ENCODE results near the gene USP5. TPM values are rescaled to one million over a fixed set of nuclear protein-coding genes. Genes with fewer than 3 reads are reported as not detected.
"Not testable (repeated sequence)": the region's sequence is repeated elsewhere in the genome, so short reads cannot be mapped to it uniquely, and the experiment has no call there.

USP5 gene
- total and polyA plus RNA-seq, 2 experiments from 2014 or later, result 73.2 to 96.2 TPM

- H3K36me3 ChIP-seq (ENCODE audit: low read depth), result no peaks in the 10 kb centered on the region; the same call in 1 of the 2 replicates
- no peak overlapping the region for H3K4me2 ChIP-seq (ENCODE audit: unreplicated experiment)
- no peaks in the 10 kb centered on the region for H3K27me3 ChIP-seq (replicated peaks; ENCODE audit: insufficient read depth)
- H2AFZ ChIP-seq, result no peak overlapping the region
- H3K9me2 ChIP-seq (ENCODE audit: insufficient read depth), result no peaks in the 10 kb centered on the region
- no peaks in the 10 kb centered on the region for H4K20me1 ChIP-seq (ENCODE audit: insufficient read depth)
- H3K9ac ChIP-seq, result no peak overlapping the region
- no peaks in the 10 kb centered on the region for H3K79me2 ChIP-seq (ENCODE audit: insufficient read depth)
- no peaks in the 10 kb centered on the region for H3K9me3 ChIP-seq (ENCODE audit: low read depth)
- no peak overlapping the region for H3K4me3 ChIP-seq
- no peak for TF ChIP-seq EZH2phosphoT487 (IDR thresholded peaks at IDR 0.05; ENCODE audit: insufficient read depth, low read depth)
- no peak for TF ChIP-seq EZH2 (IDR thresholded peaks at IDR 0.05; ENCODE audit: insufficient read depth, poor library complexity, severe bottlenecking)
- no peak overlapping the region for H3K27ac ChIP-seq
- in situ Hi-C loops (cut with MboI), result no loop called here
- no peaks in the 10 kb centered on the region for H3K4me1 ChIP-seq (ENCODE audit: insufficient read depth)
- DNase-seq, result no peak
- H3F3A ChIP-seq (ENCODE audit: insufficient read depth), result 0 out of 2 replicates have a peak, but pooled peaks cover under 1% of the 10 kb centered on the region
- 90 to 92% methylated on average over 5 of the region's 5 CpGs for WGBS, 2 experiments (ENCODE audit: low coverage in 1 of 2, low lambda C conversion rate in 2 of 2, missing lambda C conversion rate in 2 of 2)
Observed at GRCh38 chr12:6883252-6883651, 31.3 kb downstream of the USP5 start.

DNA sequence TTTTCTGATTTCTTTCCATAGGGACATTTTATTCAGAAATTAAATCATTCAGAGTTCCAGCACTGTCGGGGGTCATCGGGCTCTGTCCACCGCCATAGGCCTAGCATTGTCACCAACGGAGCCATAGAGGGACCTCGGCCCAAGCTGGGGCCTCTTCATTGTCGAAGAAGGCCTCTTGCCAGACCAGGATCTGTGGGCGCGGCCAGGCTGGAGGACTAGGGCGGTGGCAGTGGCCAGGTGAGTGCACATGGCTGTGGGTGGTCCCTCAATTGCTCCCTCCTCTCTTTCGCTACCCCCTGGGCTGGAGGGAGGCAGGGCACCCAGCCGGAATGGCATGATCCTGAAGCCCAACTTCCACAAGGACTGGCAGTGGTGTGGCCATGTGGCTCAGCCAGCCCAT is 31.7 kb downstream of the USP5 start:
- Histone ChIP-seq H3K36me3 (ENCODE audit: low read depth) (no peaks in the 10 kb centered on the region; the same call in 1 of the 2 replicates), H3K4me3 (no peak overlapping the region), H3K27ac (no peak overlapping the region), H3K9ac (no peak overlapping the region), H3K9me3 (ENCODE audit: low read depth) (no peaks in the 10 kb centered on the region), H3K4me2 (ENCODE audit: unreplicated experiment) (no peak overlapping the region), H3F3A (ENCODE audit: insufficient read depth) (0 out of 2 replicates have a peak, but pooled peaks cover 4% of the 10 kb centered on the region), H3K27me3 (replicated peaks; ENCODE audit: insufficient read depth) (no peaks in the 10 kb centered on the region), H3K4me1 (ENCODE audit: insufficient read depth) (no peaks in the 10 kb centered on the region), H3K9me2 (ENCODE audit: insufficient read depth) (no peaks in the 10 kb centered on the region), H3K79me2 (ENCODE audit: insufficient read depth) (no peaks in the 10 kb centered on the region), H4K20me1 (ENCODE audit: insufficient read depth) (no peaks in the 10 kb centered on the region), H2AFZ (no peak overlapping the region)
- WGBS, 2 experiments (ENCODE audit: low coverage in 1 of 2, low lambda C conversion rate in 2 of 2, missing lambda C conversion rate in 2 of 2), result 94 to 96% methylated on average over 11 of the region's 11 CpGs
- in situ Hi-C loops (cut with MboI), result no loop called here
- DNase-seq, result no peak
- TF ChIP-seq EZH2 (IDR thresholded peaks at IDR 0.05; ENCODE audit: insufficient read depth, poor library complexity, severe bottlenecking) (no peak), EZH2phosphoT487 (IDR thresholded peaks at IDR 0.05; ENCODE audit: insufficient read depth, low read depth) (no peak)

- Histone ChIP-seq H3K27me3 (replicated peaks; ENCODE audit: insufficient read depth) (no peaks in the 10 kb centered on the region), H3F3A (ENCODE audit: insufficient read depth) (0 out of 2 replicates have a peak, but pooled peaks cover 4% of the 10 kb centered on the region), H3K27ac (no peak overlapping the region), H3K4me1 (ENCODE audit: insufficient read depth) (no peaks in the 10 kb centered on the region), H3K36me3 (ENCODE audit: low read depth) (no peaks in the 10 kb centered on the region; the same call in 1 of the 2 replicates), H2AFZ (no peak overlapping the region), H3K9me3 (ENCODE audit: low read depth) (no peaks in the 10 kb centered on the region), H3K9me2 (ENCODE audit: insufficient read depth) (no peaks in the 10 kb centered on the region), H3K79me2 (ENCODE audit: insufficient read depth) (no peaks in the 10 kb centered on the region), H3K4me3 (no peak overlapping the region), H3K4me2 (ENCODE audit: unreplicated experiment) (no peak overlapping the region), H4K20me1 (ENCODE audit: insufficient read depth) (no peaks in the 10 kb centered on the region), H3K9ac (no peak overlapping the region)
- 71 to 79% methylated on average over 22 of the region's 22 CpGs for WGBS, 2 experiments (ENCODE audit: low coverage in 1 of 2, low lambda C conversion rate in 2 of 2, missing lambda C conversion rate in 2 of 2)
- in situ Hi-C loops (cut with MboI), result no loop called here
- no peak for DNase-seq
- TF ChIP-seq EZH2 (IDR thresholded peaks at IDR 0.05; ENCODE audit: insufficient read depth, poor library complexity, severe bottlenecking), result no peak
- no peak for TF ChIP-seq EZH2phosphoT487 (IDR thresholded peaks at IDR 0.05; ENCODE audit: insufficient read depth, low read depth)
Observed at GRCh38 chr12:6884539-6884938, 32.6 kb downstream of the USP5 start.

DNA sequence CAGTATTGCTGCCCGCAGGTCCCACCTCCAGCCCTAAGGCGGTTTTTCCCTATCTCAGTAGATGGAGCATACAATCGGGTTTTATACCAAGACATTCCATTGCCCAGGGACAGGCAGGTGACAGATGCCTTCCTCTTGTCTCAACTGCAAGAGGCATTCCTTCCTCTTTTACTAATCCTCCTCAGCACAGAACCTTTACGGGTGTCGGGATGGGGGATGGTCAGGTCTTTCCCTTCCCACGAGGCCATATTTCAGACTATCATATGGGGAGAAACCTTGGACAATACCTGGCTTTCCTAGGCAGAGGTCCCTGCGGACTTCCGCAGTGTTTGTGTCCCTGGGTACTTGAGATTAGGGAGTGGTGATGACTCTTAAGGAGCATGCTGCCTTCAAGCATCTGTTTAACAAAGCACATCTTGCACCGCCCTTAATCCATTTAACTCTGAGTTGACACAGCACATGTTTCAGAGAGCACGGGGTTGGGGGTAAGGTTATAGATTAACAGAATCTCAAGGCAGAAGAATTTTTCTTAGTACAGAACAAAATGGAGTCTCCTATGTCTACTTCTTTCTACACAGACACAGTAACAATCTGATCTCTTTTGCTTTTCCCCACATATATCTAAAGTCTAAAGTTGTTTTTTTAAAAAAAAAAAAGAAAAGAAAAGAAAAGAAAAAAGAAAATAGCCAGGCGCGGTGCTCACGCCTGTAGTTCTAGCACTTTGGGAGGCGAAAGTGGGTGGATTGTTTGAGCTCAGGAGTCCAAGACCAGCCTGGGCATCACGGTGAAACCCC is 34.5 kb downstream of the USP5 start:
- H3F3A ChIP-seq (ENCODE audit: insufficient read depth), result peaks cover 17% of the 10 kb centered on the region
- H3K4me1 ChIP-seq (ENCODE audit: insufficient read depth); H3K4me2 ChIP-seq (ENCODE audit: unreplicated experiment); H3K27ac ChIP-seq; H3K4me3 ChIP-seq; H3K9ac ChIP-seq; in situ Hi-C loops (cut with MboI); H3K36me3 ChIP-seq (ENCODE audit: low read depth); H3K9me2 ChIP-seq (ENCODE audit: insufficient read depth); H2AFZ ChIP-seq; H4K20me1 ChIP-seq (ENCODE audit: insufficient read depth); DNase-seq; H3K9me3 ChIP-seq (ENCODE audit: low read depth); H3K79me2 ChIP-seq (ENCODE audit: insufficient read depth); H3K27me3 ChIP-seq (replicated peaks; ENCODE audit: insufficient read depth): not testable (repeated sequence)
- WGBS, 2 experiments (ENCODE audit: low coverage in 1 of 2, low lambda C conversion rate in 2 of 2, missing lambda C conversion rate in 2 of 2), result 85 to 92% methylated on average over 11 to 13 of the region's 15 CpGs

All from GM23248 (cell line).